MG63 (cell line): Measurements from ENCODE around the gene LDAH. TPM values are rescaled to one million over a fixed set of nuclear protein-coding genes. Genes with fewer than 3 reads are reported as not detected.
"Not testable (repeated sequence)": the region's sequence is repeated elsewhere in the genome, so short reads cannot be mapped to it uniquely, and the experiment has no call there.

ENCODE experiments used
- DNase-seq: peaks from one replicate; pipeline ENCODE4 v3.0.0-alpha.2; 2020
- H3K27me3 ChIP-seq: fragments of 250-450 bp; sonication (Bioruptor Pico); 2 replicates; pipeline ENCODE4 v1.5.1; 2020; ENCODE audit warnings: mild to moderate bottlenecking, moderate library complexity
- H3K36me3 ChIP-seq: fragments of 250-450 bp; sonication (Bioruptor Pico); 2 replicates; pipeline ENCODE4 v1.5.1; 2020; ENCODE audit warnings: mild to moderate bottlenecking, moderate library complexity
- H3K4me3 ChIP-seq: fragments of 250-450 bp; sonication (Bioruptor Pico); 2 replicates; pipeline ENCODE4 v1.5.1; 2020; ENCODE audit warnings: mild to moderate bottlenecking, moderate library complexity
- H3K9me3 ChIP-seq: fragments of 250-450 bp; sonication (Bioruptor Pico); 2 replicates; pipeline ENCODE4 v1.5.1; 2020; ENCODE audit warnings: mild to moderate bottlenecking, moderate library complexity
- total RNA-seq: library from RNA; depleted of rRNA; stranded (reverse); fragments of >200 nt; shearing (Covaris generic); gene quantifications from 2 replicates; pipeline ENCODE4 v1.2.3, GENCODE V29; 2014; ENCODE audit warnings: low replicate concordance

LDAH gene
- total RNA-seq, 1 experiment from 2014 or later, result 9.0 TPM

GRCh38 chr2:20747317-20747716 lies 75.6 kb downstream of the LDAH start:
- H3K36me3 ChIP-seq, result no peaks in the 10 kb centered on the region
- H3K4me3 ChIP-seq, result no peak overlapping the region
- DNase-seq, result no peak
- H3K27me3 ChIP-seq, result no peaks in the 10 kb centered on the region
- no peaks in the 10 kb centered on the region for H3K9me3 ChIP-seq

- Histone ChIP-seq H3K36me3 (no peaks in the 10 kb centered on the region), H3K9me3 (no peaks in the 10 kb centered on the region), H3K4me3 (no peak overlapping the region), H3K27me3 (no peaks in the 10 kb centered on the region)
- no peak for DNase-seq
These were observed 76.9 kb downstream of the LDAH start for GRCh38 chr2:20745924-20746555.

GRCh38 chr2:20744366-20745335 lies 78.2 kb downstream of the LDAH start:
- Histone ChIP-seq H3K9me3 (no peaks in the 10 kb centered on the region), H3K27me3 (no peaks in the 10 kb centered on the region), H3K4me3 (no peak overlapping the region), H3K36me3 (no peaks in the 10 kb centered on the region)
- no peak for DNase-seq

GRCh38 chr2:20738772-20739171 lies 84.1 kb downstream of the LDAH start:
- Histone ChIP-seq H3K9me3 (no peaks in the 10 kb centered on the region), H3K27me3 (no peaks in the 10 kb centered on the region), H3K4me3 (no peak overlapping the region), H3K36me3 (no peaks in the 10 kb centered on the region; the same call in 1 of the 2 replicates)
- no peak for DNase-seq

GRCh38 chr2:20737505-20737904 lies 85.4 kb downstream of the LDAH start:
- H3K36me3 ChIP-seq, result no peaks in the 10 kb centered on the region; the same call in 1 of the 2 replicates
- H3K4me3 ChIP-seq, result no peak overlapping the region
- no peak for DNase-seq
- H3K27me3 ChIP-seq, result no peaks in the 10 kb centered on the region
- no peaks in the 10 kb centered on the region for H3K9me3 ChIP-seq

GRCh38 chr2:20728114-20728758 lies 94.7 kb downstream of the LDAH start:
- Histone ChIP-seq H3K36me3 (no peaks in the 10 kb centered on the region; the same call in 1 of the 2 replicates), H3K27me3 (no peaks in the 10 kb centered on the region), H3K9me3 (no peaks in the 10 kb centered on the region), H3K4me3 (no peak overlapping the region)
- no peak for DNase-seq

GRCh38 chr2:20726913-20727312 lies 96.0 kb downstream of the LDAH start:
- no peak for DNase-seq
- Histone ChIP-seq H3K9me3 (no peaks in the 10 kb centered on the region), H3K27me3 (no peaks in the 10 kb centered on the region), H3K36me3 (no peaks in the 10 kb centered on the region; the same call in none of the 2 replicates), H3K4me3 (no peak overlapping the region)

GRCh38 chr2:20725782-20726181 lies 97.1 kb downstream of the LDAH start:
- DNase-seq, result no peak
- Histone ChIP-seq H3K4me3 (no peak overlapping the region), H3K9me3 (no peaks in the 10 kb centered on the region; the same call in 1 of the 2 replicates), H3K36me3 (no peaks in the 10 kb centered on the region; the same call in none of the 2 replicates), H3K27me3 (no peaks in the 10 kb centered on the region)

GRCh38 chr2:20724500-20725053 lies 98.3 kb downstream of the LDAH start:
- Histone ChIP-seq H3K36me3 (no peaks in the 10 kb centered on the region; the same call in none of the 2 replicates), H3K27me3 (no peaks in the 10 kb centered on the region), H3K9me3 (no peaks in the 10 kb centered on the region; the same call in 1 of the 2 replicates), H3K4me3 (no peak overlapping the region)
- DNase-seq, result no peak

GRCh38 chr2:20723543-20723942 lies 99.4 kb downstream of the LDAH start:
- Histone ChIP-seq H3K27me3 (no peaks in the 10 kb centered on the region), H3K4me3 (no peak overlapping the region), H3K36me3 (no peaks in the 10 kb centered on the region; the same call in none of the 2 replicates), H3K9me3 (peaks cover 4% of the 10 kb centered on the region)
- no peak for DNase-seq

- Histone ChIP-seq H3K27me3 (no peaks in the 10 kb centered on the region), H3K4me3 (no peak overlapping the region), H3K36me3 (no peaks in the 10 kb centered on the region; the same call in none of the 2 replicates), H3K9me3 (peaks cover 5% of the 10 kb centered on the region)
- no peak for DNase-seq
These were observed 100.2 kb downstream of the LDAH start for GRCh38 chr2:20722592-20723240.

- H3K9me3 ChIP-seq, result peaks cover 7% of the 10 kb centered on the region
- H3K4me3 ChIP-seq, result no peak overlapping the region
- H3K27me3 ChIP-seq, result no peaks in the 10 kb centered on the region
- no peaks in the 10 kb centered on the region; the same call in 1 of the 2 replicates for H3K36me3 ChIP-seq
- DNase-seq, result no peak
These were observed 105.3 kb downstream of the LDAH start for GRCh38 chr2:20717641-20718040.

GRCh38 chr2:20716164-20716563 lies 106.7 kb downstream of the LDAH start:
- DNase-seq, H3K9me3 ChIP-seq, H3K4me3 ChIP-seq, H3K27me3 ChIP-seq, H3K36me3 ChIP-seq: not testable (repeated sequence)

- not testable (repeated sequence) for DNase-seq, H3K36me3 ChIP-seq, H3K4me3 ChIP-seq, H3K9me3 ChIP-seq, H3K27me3 ChIP-seq
These were observed 108.5 kb downstream of the LDAH start for GRCh38 chr2:20714412-20714811.

GRCh38 chr2:20713585-20713984 lies 109.3 kb downstream of the LDAH start:
- H3K36me3 ChIP-seq, H3K9me3 ChIP-seq, DNase-seq: not testable (repeated sequence)

GRCh38 chr2:20711641-20712040 lies 111.3 kb downstream of the LDAH start:
- DNase-seq, H3K36me3 ChIP-seq, H3K4me3 ChIP-seq, H3K27me3 ChIP-seq, H3K9me3 ChIP-seq: not testable (repeated sequence)

More at GRCh38 chr2:20713585-20713984, 109.3 kb downstream of the LDAH start:
- not testable (repeated sequence) for H3K4me3 ChIP-seq, H3K27me3 ChIP-seq
